Suprapubic skin (tissue), 4 donors: ENCODE data around the gene EIF3A.

Source experiments
- EP300 ChIP-seq: sonication (generic); formaldehyde crosslinking; IDR thresholded peaks from one replicate; pipeline ENCODE4 v1.6.1; 2017; ENCODE audit warnings: antibody characterized with exemption
- POLR2A ChIP-seq, 2 donors: fragments of 450-650 bp; IDR thresholded peaks; one replicate each; pipeline ENCODE4 v1.6.1; 2017; ENCODE audit warnings: antibody characterized with exemption in 2 of 2, mild to moderate bottlenecking in 2 of 2, moderate library complexity in 2 of 2
- POLR2AphosphoS5 ChIP-seq, 3 donors: sonication (generic); formaldehyde crosslinking; IDR thresholded peaks; one replicate each; pipeline ENCODE4 v1.6.1; 2017; ENCODE audit warnings: antibody characterized with exemption in 3 of 3
- TF ChIP-seq, protein P1 (sequence below), 2 donors: fragments of 200-600 bp in 1 of 2; fragments of 450-650 bp in 1 of 2; sonication (generic) in 1 of 2; IDR thresholded peaks; one replicate each; pipeline ENCODE4 v1.5.1; 2016 to 2019; ENCODE audit warnings: antibody characterized with exemption in 2 of 2, mild to moderate bottlenecking in 1 of 2, moderate library complexity in 1 of 2

DNA sequence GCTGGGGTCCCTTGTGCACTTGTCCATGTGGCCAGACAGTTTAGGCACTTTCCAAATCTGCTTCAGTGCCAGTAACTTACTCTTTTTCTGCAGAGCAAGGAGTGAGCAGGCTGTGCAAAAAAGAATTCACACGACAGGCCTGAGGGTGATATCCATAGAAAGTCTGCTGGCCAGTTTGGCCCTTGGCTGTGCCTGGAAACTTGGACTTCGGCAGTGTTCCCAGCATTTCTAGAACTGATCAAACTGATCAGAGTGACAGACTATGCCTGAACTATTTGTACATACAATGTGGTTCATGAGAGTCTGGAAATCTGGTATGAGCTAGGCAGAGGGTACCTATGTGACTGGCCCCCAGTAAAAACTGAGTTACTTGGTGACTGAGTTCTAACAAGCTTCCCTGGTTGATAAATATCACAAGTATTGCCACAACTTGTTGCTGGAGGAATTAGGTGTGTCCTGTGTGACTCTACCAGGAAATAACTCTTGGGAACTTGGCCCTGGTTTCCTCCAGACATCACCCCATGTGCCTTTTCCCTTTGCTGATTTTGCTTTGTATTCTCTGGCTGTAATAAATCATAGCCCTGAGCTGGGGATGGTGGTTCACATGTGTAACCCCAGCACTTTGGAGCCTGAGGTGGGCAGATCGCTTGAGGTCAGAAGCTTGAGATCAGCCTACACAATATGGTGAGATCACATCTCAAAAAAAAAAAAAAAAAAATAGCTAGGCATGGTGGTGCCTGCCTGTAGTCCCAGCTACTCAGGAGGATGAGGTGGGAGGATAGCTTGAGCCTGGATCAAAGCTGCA is 20.0 kb upstream of the EIF3A start:
- TF ChIP-seq, protein P1, sequence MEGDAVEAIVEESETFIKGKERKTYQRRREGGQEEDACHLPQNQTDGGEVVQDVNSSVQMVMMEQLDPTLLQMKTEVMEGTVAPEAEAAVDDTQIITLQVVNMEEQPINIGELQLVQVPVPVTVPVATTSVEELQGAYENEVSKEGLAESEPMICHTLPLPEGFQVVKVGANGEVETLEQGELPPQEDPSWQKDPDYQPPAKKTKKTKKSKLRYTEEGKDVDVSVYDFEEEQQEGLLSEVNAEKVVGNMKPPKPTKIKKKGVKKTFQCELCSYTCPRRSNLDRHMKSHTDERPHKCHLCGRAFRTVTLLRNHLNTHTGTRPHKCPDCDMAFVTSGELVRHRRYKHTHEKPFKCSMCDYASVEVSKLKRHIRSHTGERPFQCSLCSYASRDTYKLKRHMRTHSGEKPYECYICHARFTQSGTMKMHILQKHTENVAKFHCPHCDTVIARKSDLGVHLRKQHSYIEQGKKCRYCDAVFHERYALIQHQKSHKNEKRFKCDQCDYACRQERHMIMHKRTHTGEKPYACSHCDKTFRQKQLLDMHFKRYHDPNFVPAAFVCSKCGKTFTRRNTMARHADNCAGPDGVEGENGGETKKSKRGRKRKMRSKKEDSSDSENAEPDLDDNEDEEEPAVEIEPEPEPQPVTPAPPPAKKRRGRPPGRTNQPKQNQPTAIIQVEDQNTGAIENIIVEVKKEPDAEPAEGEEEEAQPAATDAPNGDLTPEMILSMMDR (IDR thresholded peaks at IDR 0.05) = no peak
- TF ChIP-seq EP300 = no peak
- no peak for TF ChIP-seq POLR2A (IDR thresholded peaks at IDR 0.05)
- no peak for TF ChIP-seq POLR2AphosphoS5 (IDR thresholded peaks at IDR 0.05)
